Stimulated activated naive B cell treated with anti-CD40 and anti-IgM and Interleukin-4, amounts not matched to agents 10 μg/mL and 1 μg/mL and 100 μg/mL, for 72 hours (primary cell): ENCODE measurements around the gene WT1.

Experiments
- ATAC-seq, 2 donors: fragments of 150-1000 bp; cut with Tn5 transposase; replicated peaks; 2 replicates each; pipeline ENCODE4 v1.10.0; 2021; ENCODE audit warnings: moderate library complexity in 1 of 2
- DNase-seq: peaks from one replicate; pipeline ENCODE4 v3.0.0; 2021
- H3K27ac Mint-ChIP-seq: one replicate; pipeline ENCODE4 v1.8.0; 2022; ENCODE audit warnings: mild to moderate bottlenecking, mixed read lengths
- H3K27me3 Mint-ChIP-seq, 2 donors: one replicate each; pipeline ENCODE4 v1.8.0; 2022; ENCODE audit warnings: mixed read lengths in 2 of 2
- H3K36me3 Mint-ChIP-seq, 2 donors: one replicate each; pipeline ENCODE4 v1.8.0; 2022; ENCODE audit warnings: mixed read lengths in 2 of 2, mild to moderate bottlenecking in 1 of 2
- H3K4me1 Mint-ChIP-seq, 2 donors: one replicate each; pipeline ENCODE4 v1.8.0; 2022; ENCODE audit warnings: mixed read lengths in 2 of 2, mild to moderate bottlenecking in 1 of 2
- H3K4me3 Mint-ChIP-seq, 2 donors: one replicate each; pipeline ENCODE4 v1.8.0; 2022; ENCODE audit warnings: mild to moderate bottlenecking in 2 of 2, mixed read lengths in 2 of 2, moderate library complexity in 1 of 2
- H3K9me3 Mint-ChIP-seq, 2 donors: one replicate each; pipeline ENCODE4 v1.8.0; 2022; ENCODE audit warnings: mixed read lengths in 2 of 2, mild to moderate bottlenecking in 1 of 2

Gene WT1

DNA sequence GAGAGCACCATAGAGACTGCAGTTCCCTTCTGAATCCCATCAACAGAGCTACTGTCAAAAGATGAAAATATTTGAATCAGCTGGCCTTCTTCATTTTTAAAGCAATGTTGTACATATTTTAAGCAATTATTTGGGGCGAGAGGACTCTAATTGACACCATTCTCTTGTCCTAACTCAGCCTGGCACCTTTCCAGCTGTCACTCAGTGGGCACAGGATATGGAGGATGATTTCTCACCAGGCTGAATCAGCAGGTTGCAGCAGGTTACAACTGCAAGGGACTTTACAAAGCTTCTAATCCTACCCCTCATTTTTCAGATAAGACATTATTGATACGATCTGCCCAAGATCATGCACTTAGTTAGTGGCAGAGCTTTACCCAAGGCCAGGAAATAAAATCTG, 11.9 kb upstream of the WT1 start:
- no peak for DNase-seq
- Mint-ChIP-seq H3K36me3 (no peaks in the 10 kb centered on the region), H3K27ac (no peak overlapping the region), H3K9me3 (no peaks in the 10 kb centered on the region), H3K4me3 (no peak overlapping the region), H3K27me3 (peaks cover 7 to 31% of the 10 kb centered on the region in 2 donors), H3K4me1 (no peaks in the 10 kb centered on the region)
- ATAC-seq: no peak

DNA sequence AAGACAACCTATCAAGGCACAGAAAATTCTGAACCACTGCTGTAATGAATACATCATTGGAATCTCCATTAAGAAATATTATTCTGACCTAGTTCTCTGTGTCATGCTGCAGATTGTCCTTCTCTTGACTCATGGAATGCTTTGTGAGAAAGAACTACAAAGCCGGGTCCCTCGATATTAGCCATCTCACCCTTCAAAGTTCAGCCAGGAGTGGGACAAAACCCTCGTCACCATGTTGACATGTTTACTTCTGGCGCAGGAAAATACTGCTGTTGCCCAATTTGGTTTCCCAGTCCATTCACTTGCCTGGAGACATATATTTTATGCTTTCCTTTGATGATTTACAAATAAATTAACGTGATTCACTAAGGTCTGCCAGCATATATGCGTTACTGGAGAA, 10.9 kb upstream of the WT1 start:
- Mint-ChIP-seq H3K4me3 (no peak overlapping the region), H3K27ac (no peak overlapping the region), H3K4me1 (no peaks in the 10 kb centered on the region), H3K9me3 (no peaks in the 10 kb centered on the region), H3K36me3 (no peaks in the 10 kb centered on the region), H3K27me3 (peaks cover 14 to 36% of the 10 kb centered on the region in 2 donors)
- ATAC-seq (no peak), DNase-seq (no peak)

DNA sequence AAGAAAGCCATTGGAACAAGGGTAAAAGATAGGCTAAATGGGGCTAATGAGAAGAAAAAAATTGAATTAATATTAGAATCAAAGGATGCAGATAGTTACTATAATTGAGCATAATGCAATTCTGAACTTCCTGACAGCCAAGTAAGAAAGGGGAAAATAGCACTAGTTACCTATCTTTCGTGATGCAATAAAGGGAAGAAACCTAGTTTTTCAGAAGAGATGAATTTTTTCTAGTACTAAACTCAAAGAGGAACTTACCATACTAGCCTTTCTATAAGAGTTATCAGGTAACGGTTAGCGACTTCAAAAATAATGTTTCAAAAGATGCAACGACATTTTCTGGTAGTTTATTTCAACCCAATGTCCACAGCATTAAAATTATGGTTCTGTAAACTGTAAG, 8.8 kb upstream of the WT1 start:
- ATAC-seq (no peak), DNase-seq (no peak)
- Mint-ChIP-seq H3K36me3 (no peaks in the 10 kb centered on the region), H3K27ac (no peak overlapping the region), H3K27me3 (peaks cover 32 to 50% of the 10 kb centered on the region in 2 donors), H3K4me3 (no peak overlapping the region), H3K9me3 (no peaks in the 10 kb centered on the region), H3K4me1 (peaks cover 2 to 5% of the 10 kb centered on the region in 2 donors)

DNA sequence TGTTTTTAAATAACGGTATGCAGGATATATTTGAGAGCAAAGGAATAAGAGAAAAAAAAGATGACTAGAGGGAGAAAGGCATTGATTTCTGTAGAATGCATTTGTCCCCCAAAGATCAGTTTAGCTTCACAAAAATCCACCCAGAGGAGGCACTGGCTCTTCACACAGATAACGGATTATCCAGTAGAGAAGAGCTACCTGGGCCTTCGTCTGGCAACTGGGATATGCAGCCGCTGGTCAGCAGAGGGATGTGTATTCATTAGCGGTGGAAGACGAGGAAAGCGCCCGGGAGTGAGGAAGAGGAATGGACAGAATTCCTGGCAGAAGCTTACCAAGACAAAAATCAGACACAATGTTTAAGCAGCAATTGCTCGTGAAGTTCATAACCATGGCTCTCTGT, 5.6 kb upstream of the WT1 start:
- DNase-seq (no peak), ATAC-seq (no peak)
- Mint-ChIP-seq H3K9me3 (no peaks in the 10 kb centered on the region), H3K27me3 (peaks cover 49 to 71% of the 10 kb centered on the region in 2 donors), H3K4me1 (peaks cover 6 to 27% of the 10 kb centered on the region in 2 donors), H3K27ac (no peak overlapping the region), H3K4me3 (no peak overlapping the region), H3K36me3 (no peaks in the 10 kb centered on the region)

DNA sequence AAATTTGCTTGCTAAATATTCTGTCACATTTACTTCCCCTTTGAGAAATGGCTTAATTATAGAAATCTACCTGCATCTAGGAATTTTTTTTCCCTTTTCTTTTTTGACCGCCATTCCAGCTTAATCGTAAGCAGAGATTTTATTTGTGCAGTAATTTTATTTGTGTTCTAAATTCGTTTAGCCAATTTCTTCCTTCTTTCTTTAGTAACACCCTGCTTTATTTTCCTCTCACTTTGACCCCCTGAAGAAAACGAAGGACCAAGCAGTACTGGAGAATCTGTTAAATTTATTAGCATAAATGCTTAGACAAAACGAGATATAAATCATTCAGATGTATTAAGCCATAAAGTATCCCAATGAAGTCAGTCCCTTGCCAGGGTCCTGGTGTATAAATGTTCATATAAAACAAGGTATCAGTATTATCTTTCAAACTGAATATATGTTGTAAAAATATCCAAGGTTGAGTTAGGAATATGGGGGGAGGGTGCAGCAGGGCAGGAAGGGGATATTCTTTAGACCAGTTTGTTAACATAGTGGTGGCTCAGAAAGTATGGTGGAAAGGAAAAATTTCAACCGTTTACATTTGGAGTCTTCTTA, 5.1 kb upstream of the WT1 start:
- no peaks in the 10 kb centered on the region for H3K9me3 Mint-ChIP-seq
- DNase-seq (no peak), ATAC-seq (no peak)
- no peak overlapping the region for H3K27ac Mint-ChIP-seq
- H3K36me3 Mint-ChIP-seq: no peaks in the 10 kb centered on the region
- peaks cover 50 to 71% of the 10 kb centered on the region in 2 donors for H3K27me3 Mint-ChIP-seq
- H3K4me3 Mint-ChIP-seq: no peak overlapping the region
- peaks cover 9 to 32% of the 10 kb centered on the region in 2 donors for H3K4me1 Mint-ChIP-seq

DNA sequence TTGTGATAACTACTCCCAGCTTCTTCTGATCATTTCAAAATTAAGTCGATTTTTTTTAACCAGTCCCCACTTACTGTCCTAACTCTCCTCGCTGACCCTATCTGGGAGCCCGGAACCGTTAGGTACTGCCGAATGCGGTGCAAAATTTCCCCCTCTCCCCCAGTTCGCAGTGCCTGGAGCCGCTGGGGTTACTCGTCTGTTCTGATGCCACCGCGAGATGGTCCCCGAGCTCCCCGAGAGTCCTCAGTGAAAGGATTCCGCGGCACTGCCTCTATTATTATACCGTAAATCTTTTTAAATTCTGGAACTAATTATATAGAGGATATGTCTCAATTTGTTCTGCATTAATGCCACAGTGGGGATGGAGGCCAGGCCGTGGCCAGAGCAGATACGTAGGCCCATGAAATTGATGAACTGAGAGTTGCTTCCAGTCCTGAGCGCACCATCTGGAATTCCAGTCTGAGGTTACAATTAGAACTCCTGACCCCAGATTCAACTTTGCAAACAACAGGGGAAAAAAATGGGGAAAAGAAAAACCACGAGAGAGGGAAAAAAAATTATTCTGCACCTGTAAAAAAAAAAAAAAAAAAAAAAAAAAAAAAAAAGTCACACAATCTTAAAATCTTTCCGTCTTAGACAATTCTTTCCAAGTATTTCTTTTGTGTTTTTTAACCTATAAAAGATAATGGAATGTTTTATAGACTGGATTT, 4.3 kb upstream of the WT1 start:
- Mint-ChIP-seq H3K27ac (peak overlapping the region; percentile 85), H3K4me1 (peaks cover 9 to 37% of the 10 kb centered on the region in 2 donors), H3K9me3 (no peaks in the 10 kb centered on the region), H3K36me3 (no peaks in the 10 kb centered on the region), H3K4me3 (peak overlapping the region in 1 of 2 donors; percentile 65), H3K27me3 (peaks cover 51 to 67% of the 10 kb centered on the region in 2 donors)
- DNase-seq: no peak
- ATAC-seq: no peak

DNA sequence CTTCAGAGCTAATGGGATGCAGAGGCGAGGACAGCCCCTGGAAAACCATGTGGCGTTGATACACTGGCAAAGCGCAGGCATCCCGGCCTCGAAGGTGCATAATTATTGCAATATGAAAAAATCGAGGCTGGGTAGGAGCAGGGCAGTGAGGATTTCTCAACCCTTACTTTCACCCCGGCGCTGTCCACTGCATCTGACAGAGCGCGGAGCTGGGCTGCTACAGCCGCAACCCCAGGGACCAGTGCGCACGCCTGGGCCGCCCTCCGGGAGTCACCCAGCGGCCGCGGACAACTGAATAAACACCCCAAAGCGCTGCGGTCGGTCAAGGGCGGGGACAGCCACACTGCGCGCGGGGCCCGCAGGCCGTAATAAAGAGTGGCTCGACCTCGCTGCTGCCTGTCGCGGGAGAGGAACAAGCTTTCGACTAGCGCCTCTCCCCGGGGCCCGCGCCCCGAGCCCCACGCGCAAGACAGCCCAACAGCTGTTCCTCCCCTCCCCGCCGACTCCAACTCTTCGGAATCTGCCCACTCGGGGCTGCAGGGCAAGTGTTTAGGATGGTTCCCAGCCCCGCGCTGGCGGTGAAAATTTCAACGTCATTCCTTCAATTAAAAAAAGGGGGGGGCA, 3.6 kb upstream of the WT1 start:
- H3K9me3 Mint-ChIP-seq: no peaks in the 10 kb centered on the region
- peaks cover 9 to 44% of the 10 kb centered on the region in 2 donors for H3K4me1 Mint-ChIP-seq
- H3K4me3 Mint-ChIP-seq: peak overlapping the region in 1 of 2 donors; percentile 65
- H3K27ac Mint-ChIP-seq: no peak overlapping the region
- DNase-seq (no peak), ATAC-seq (peak in 1 of 2 donors; percentile 4)
- H3K36me3 Mint-ChIP-seq: no peaks in the 10 kb centered on the region
- peaks cover 58 to 74% of the 10 kb centered on the region in 2 donors for H3K27me3 Mint-ChIP-seq

DNA sequence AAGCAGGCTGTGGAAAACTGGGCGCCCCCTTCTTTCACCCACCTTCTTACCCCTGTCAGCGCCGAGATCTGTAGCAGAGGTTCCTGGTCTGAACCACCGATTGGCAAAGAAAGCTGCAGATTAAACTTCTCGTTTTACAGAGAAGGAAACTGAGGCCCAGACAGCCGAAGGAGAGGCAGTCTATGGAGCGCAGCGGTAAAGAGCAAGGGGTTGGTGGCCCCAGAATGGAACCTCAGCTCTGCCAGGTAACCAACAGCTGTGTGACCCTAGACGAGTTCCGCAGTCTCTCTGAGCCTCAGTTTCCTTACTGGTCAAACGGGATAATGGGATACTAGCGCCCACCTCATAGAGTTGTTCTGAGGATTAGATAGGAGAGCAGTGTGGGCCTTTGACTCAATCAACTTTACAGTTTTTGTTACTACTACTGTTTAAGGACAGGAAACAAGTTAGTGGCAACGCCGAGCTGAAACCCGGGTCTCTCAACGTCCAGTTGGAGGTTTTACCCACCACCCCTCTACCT, 3.1 kb upstream of the WT1 start:
- H3K36me3 Mint-ChIP-seq: no peaks in the 10 kb centered on the region
- peaks cover 63 to 79% of the 10 kb centered on the region in 2 donors for H3K27me3 Mint-ChIP-seq
- no peaks in the 10 kb centered on the region for H3K9me3 Mint-ChIP-seq
- H3K4me3 Mint-ChIP-seq: peak overlapping the region in 1 of 2 donors; percentile 72
- peaks cover 11 to 49% of the 10 kb centered on the region in 2 donors for H3K4me1 Mint-ChIP-seq
- DNase-seq (no peak), ATAC-seq (no peak)
- H3K27ac Mint-ChIP-seq: peak overlapping the region; percentile 69

DNA sequence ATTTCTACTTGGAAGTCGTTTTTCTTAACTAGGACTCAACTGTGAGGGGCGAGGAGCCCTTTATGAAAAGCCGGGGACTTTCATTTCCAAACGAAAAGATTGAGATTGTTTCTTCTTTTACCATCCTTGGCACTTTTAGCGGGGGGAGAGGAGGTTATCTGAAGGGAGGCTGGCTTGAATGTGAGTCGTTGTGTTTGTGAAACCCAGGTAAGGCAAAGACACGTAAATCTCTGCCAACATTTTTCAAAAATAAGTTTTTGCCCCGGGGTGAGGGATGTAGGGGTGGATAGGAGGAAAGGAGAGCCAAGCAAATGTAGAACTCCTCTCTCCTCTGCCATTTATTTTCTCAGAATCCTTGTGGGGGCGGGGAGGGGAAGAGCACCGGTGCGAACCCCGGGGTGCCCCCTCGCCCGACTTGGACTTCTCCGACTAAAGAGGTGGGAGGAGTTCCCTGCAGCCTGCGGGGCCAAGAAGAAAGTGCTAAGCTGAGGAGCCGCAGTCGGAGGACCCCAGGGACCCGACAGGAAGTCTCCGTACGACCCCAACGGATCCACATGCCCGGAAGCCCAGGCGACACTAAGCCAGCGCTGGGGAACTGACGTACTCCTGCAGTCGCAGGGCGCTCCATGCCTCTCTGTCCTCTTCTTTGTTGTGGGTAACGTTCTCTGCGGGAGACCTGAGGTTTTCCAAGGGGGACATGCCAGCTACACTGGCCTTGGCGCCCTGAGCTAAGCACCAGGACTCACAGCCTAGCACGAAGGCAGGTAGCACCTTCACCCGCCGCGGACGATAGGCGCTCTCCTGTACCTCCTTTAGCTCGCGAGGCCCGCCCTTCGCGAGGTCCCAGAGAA, 2.4 kb upstream of the WT1 start:
- Mint-ChIP-seq H3K4me1 (peaks cover 13 to 55% of the 10 kb centered on the region in 2 donors), H3K36me3 (no peaks in the 10 kb centered on the region), H3K27me3 (peaks cover 70 to 86% of the 10 kb centered on the region in 2 donors), H3K4me3 (peak overlapping the region; percentile 39 to 72), H3K27ac (peak overlapping the region; percentile 79), H3K9me3 (no peaks in the 10 kb centered on the region)
- ATAC-seq: no peak
- DNase-seq: no peak

DNA sequence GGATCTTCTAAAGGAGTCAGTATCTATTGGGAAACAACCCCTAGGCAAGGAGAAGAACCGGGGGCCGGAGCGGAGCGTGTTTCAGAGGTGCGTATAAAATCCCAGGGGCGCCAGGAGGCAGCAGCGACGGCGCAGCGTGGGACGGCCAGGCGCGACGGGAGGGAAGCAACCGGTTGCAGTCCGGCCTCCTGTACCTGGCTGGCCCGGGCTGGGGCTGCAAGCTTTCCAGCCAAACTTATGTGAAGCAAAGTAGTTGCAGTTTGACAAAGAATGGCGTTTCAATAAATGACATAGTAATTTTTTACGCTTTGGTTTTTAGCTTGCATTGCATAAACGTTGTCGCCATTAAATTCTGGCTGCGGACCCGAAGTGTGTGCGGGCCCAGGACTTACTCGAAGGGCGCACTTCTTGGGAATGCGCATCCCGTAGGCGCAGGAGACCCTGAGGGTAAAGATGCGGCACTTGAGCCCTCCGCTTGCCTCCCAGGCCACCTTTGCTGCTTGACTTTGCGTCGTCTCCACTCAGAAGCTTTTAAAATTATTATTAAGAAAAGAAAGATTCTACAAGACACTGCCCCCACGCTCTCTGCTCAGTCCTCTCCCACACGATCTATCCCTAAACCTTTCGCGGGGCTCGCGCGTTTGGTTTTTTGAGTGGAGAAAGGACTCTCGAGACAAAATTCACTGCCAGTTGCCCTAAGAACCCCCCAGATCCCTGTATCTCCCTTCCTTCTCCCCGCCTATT, 1.6 kb upstream of the WT1 start:
- peaks cover 15 to 60% of the 10 kb centered on the region in 2 donors for H3K4me1 Mint-ChIP-seq
- H3K36me3 Mint-ChIP-seq: no peaks in the 10 kb centered on the region
- no peak for ATAC-seq
- H3K27ac Mint-ChIP-seq: peak overlapping the region; percentile 81
- H3K9me3 Mint-ChIP-seq: no peaks in the 10 kb centered on the region
- no peak for DNase-seq
- peaks cover 76 to 91% of the 10 kb centered on the region in 2 donors for H3K27me3 Mint-ChIP-seq
- peak overlapping the region; percentile 39 to 72 for H3K4me3 Mint-ChIP-seq

DNA sequence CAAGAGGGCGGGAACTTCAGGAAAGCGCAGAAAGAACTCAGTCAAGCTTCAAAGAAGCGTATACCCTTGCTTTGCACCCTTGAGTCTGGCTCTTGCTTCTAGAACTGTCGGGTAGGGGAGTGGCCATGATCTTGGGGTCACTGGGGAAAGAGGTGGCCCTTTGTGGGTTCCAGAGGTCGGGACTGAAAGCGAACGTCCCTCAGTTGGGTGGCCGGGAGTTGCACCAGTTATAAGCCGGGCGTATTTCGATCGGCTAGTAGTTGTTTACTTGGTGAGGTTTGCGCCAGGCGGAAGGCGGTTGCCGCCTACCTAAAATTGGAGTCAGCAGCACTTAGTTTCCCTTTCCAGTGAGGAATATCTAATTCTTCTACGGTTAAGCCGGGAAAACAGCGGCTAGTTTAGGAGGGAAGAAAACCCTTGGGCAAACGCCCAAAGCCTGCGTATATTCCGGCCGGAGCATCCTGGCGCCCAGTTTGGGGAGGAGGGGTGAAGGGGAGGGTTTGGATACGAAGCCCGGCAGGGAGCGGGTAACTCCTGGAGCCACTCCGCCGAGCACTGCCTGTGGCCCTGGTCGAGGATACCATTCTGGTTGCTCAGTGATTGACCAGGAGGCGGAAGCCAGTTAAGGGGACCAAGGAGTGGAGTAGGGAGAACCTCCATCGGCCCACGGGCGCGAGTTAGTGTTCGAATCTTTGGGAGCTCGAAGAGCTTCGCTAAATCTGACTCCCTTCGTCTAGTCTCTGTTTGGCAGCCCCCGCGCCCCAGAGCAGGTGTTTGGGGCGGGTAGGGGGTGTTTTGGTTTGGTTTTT, 807 bp upstream of the WT1 start:
- ATAC-seq (no peak), DNase-seq (no peak)
- Mint-ChIP-seq H3K27ac (peak overlapping the region; percentile 81), H3K27me3 (peaks cover 75 to 91% of the 10 kb centered on the region in 2 donors), H3K4me3 (peak overlapping the region; percentile 50 to 58), H3K9me3 (no peaks in the 10 kb centered on the region), H3K36me3 (peaks cover 0 to 4% of the 10 kb centered on the region in 2 donors), H3K4me1 (peaks cover 15 to 60% of the 10 kb centered on the region in 2 donors)

DNA sequence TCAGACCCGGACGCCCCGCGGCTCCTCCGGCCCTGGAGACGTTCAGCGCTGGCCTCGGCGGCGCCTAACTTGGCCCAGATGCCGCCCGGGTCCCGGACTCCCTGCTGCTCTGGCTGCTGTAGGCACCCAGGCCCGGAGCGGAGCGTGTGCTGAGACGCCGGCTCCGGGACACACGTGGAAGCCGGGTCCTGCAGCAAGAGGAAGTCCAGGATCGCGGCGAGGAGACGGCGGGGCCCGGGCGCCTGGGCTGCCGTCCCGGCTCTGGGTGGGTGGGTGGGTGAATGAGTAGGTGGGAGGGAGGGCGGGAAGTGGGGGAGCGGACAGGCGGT, 223 bp downstream of the WT1 start:
- ATAC-seq: no peak

More for the DNA sequence above, 223 bp downstream of the WT1 start:
- H3K4me3 Mint-ChIP-seq: no peak overlapping the region
- H3K27me3 Mint-ChIP-seq: peaks cover 76 to 91% of the 10 kb centered on the region in 2 donors
- H3K27ac Mint-ChIP-seq: no peak overlapping the region
- H3K9me3 Mint-ChIP-seq: no peaks in the 10 kb centered on the region
- H3K36me3 Mint-ChIP-seq: peaks cover 0 to 4% of the 10 kb centered on the region in 2 donors
- DNase-seq: no peak
- H3K4me1 Mint-ChIP-seq: peaks cover 19 to 60% of the 10 kb centered on the region in 2 donors
